Thyroid gland (tissue), 4 donors: ENCODE measurements around the gene SAMD7. TPM values are rescaled to one million over a fixed set of nuclear protein-coding genes. Genes with fewer than 3 reads are reported as not detected.
A peak's percentile ranks its signal among the peaks of the same experiment; 100 is the strongest.

Experiments used
- DNase-seq, 2 donors: peaks; one replicate each; pipeline ENCODE4 v3.0.0-alpha.2; 2019
- H3K27ac ChIP-seq, 3 donors: fragments of 200-600 bp; sonication (generic); 1 replicate in 2 of 3; 2 replicates in 1 of 3; pipeline ENCODE4 v1.5.1; 2016 to 2019; ENCODE audit warnings: mild to moderate bottlenecking in 1 of 3, moderate library complexity in 1 of 3
- H3K27me3 ChIP-seq: fragments of 200-600 bp; sonication (generic); one replicate; pipeline ENCODE4 v1.5.1; 2019
- H3K36me3 ChIP-seq, 2 donors: fragments of 200-600 bp; sonication (generic); one replicate each; pipeline ENCODE4 v1.5.1; 2016 to 2019
- H3K4me1 ChIP-seq, 2 donors: fragments of 200-600 bp; sonication (generic); one replicate each; pipeline ENCODE4 v1.5.1; 2017 to 2019
- H3K4me3 ChIP-seq, 3 donors: fragments of 200-600 bp; sonication (generic); replicated peaks in 1 of 3; 1 replicate in 2 of 3; 2 replicates in 1 of 3; pipeline ENCODE4 v1.5.1; 2016; ENCODE audit warnings: mild to moderate bottlenecking in 1 of 3
- H3K9me3 ChIP-seq: fragments of 200-600 bp; sonication (generic); one replicate; pipeline ENCODE4 v1.5.1; 2017
- CTCF ChIP-seq, 6 experiments: fragments of 200-600 bp in 3 of 6; fragments of 450-650 bp in 3 of 6; sonication (generic) in 3 of 6; IDR thresholded peaks; one replicate each; pipeline ENCODE4 v1.5.1; 2016 to 2019; ENCODE audit warnings: antibody characterized with exemption in 6 of 6, mild to moderate bottlenecking in 2 of 6, inconsistent platforms in 1 of 6, moderate library complexity in 1 of 6
- POLR2A ChIP-seq, 2 donors: fragments of 450-650 bp; IDR thresholded peaks; one replicate each; pipeline ENCODE4 v1.6.1; 2017; ENCODE audit warnings: antibody characterized with exemption in 2 of 2, mild to moderate bottlenecking in 2 of 2, moderate library complexity in 1 of 2
- WGBS, 2 donors: methylation state at CpG; one replicate each; pipeline ENCODE4 v1.1.5; 2017; 5-methylcytosine and 5-hydroxymethylcytosine counted together
- intact Hi-C: fragments of 100-400 bp; cut with DNase I; formaldehyde crosslinking; loops from one replicate; pipeline ENCODE4 v1.15.1; 2023
- total RNA-seq, 4 donors: library from RNA; depleted of rRNA; stranded (reverse); fragments of >200 nt; gene quantifications; one replicate each; pipeline ENCODE4 v1.2.3, GENCODE V29; 2016

SAMD7 gene
- total RNA-seq, 4 donors from 2014 or later: not detected

GRCh38 chr3:169955406-169955805, 44.0 kb downstream of the SAMD7 start:
- WGBS, 2 donors: 93 to 98% methylated on average over 2 of the region's 2 CpGs
- no peaks in the 10 kb centered on the region for H3K9me3 ChIP-seq

GRCh38 chr3:169964176-169964575, 52.8 kb downstream of the SAMD7 start:
- Histone ChIP-seq H3K4me1 (peaks cover 11 to 12% of the 10 kb centered on the region in 2 donors), H3K9me3 (no peaks in the 10 kb centered on the region), H3K27me3 (no peaks in the 10 kb centered on the region), H3K27ac (no peak overlapping the region), H3K4me3 (no peak overlapping the region), H3K36me3 (no peaks in the 10 kb centered on the region)
- TF ChIP-seq POLR2A (IDR thresholded peaks at IDR 0.05) (no peak), CTCF (IDR thresholded peaks at IDR 0.05) (no peak)
- no peak for DNase-seq
- intact Hi-C loops: no loop called here
- WGBS, 2 donors: 64 to 76% methylated on average over 2 of the region's 2 CpGs

More at GRCh38 chr3:169955406-169955805, 44.0 kb downstream of the SAMD7 start:
- H3K4me1 ChIP-seq: peaks cover 0 to 11% of the 10 kb centered on the region in 2 donors
- no peaks in the 10 kb centered on the region for H3K36me3 ChIP-seq
- no peak overlapping the region for H3K4me3 ChIP-seq
- intact Hi-C loops: no loop called here
- TF ChIP-seq CTCF (IDR thresholded peaks at IDR 0.05): no peak
- TF ChIP-seq POLR2A (IDR thresholded peaks at IDR 0.05): no peak
- no peaks in the 10 kb centered on the region for H3K27me3 ChIP-seq
- H3K27ac ChIP-seq: no peak overlapping the region
- DNase-seq: no peak

- Histone ChIP-seq H3K4me3 (peak overlapping the region; percentile 43 to 62 (median 44)), H3K4me1 (peaks cover 17 to 24% of the 10 kb centered on the region in 2 donors), H3K36me3 (no peaks in the 10 kb centered on the region), H3K27me3 (no peaks in the 10 kb centered on the region), H3K9me3 (no peaks in the 10 kb centered on the region), H3K27ac (peak overlapping the region; percentile 93 to 97 (median 96))
- intact Hi-C loops: loop anchor here (5.0 kb wide), 1 partner anchor 103 kb away; no protein-coding TSS in a partner anchor
- WGBS, 2 donors: 68% methylated on average over 21 of the region's 21 CpGs
- TF ChIP-seq CTCF (IDR thresholded peaks at IDR 0.05): no peak
- no peak for TF ChIP-seq POLR2A (IDR thresholded peaks at IDR 0.05)
- DNase-seq: no peak
Observed at GRCh38 chr3:169965562-169966427, 54.4 kb downstream of the SAMD7 start.

GRCh38 chr3:169966428-169966950, 55.1 kb downstream of the SAMD7 start, which contains the start of gene SEC62:
Gene SEC62 (plus strand): TSS chr3:169966807. CDS start chr3:169966823, 16 bp downstream.
- intact Hi-C loops: loop anchor here (5.0 kb wide), 1 partner anchor 104 kb away; no protein-coding TSS in a partner anchor
- Histone ChIP-seq H3K27ac (peak within 1 kb of the TSS; percentile 93 to 97 (median 96)), H3K4me1 (peaks cover 17 to 24% of the 10 kb centered on the region in 2 donors), H3K36me3 (no peaks in the 10 kb centered on the region), H3K4me3 (peak within 1 kb of the TSS; percentile 43 to 62 (median 44)), H3K9me3 (no peaks in the 10 kb centered on the region), H3K27me3 (no peaks in the 10 kb centered on the region)
- WGBS, 2 donors: 0 to 2% methylated on average over 5 to 34 of the region's 37 CpGs
- DNase-seq: peak; percentile 94 to 95
- TF ChIP-seq POLR2A (IDR thresholded peaks at IDR 0.05) (peak; percentile 55 to 93), CTCF (IDR thresholded peaks at IDR 0.05) (peak in 4 of 6 experiments; percentile 49 to 67 (median 58))
